Thoracic aorta (tissue), 2 donors: Measurements from ENCODE around the gene ATL2. TPM values are rescaled to one million over a fixed set of nuclear protein-coding genes. Genes with fewer than 3 reads are reported as not detected.

ENCODE experiments used
- ATAC-seq: fragments of 150-250 bp; one replicate; pipeline ENCODE4 v1.8.0; 2017; ENCODE audit warnings: low read depth; ENCODE audit not compliant: insufficient number of reproducible peaks, low FRiP score
- DNase-seq: peaks from one replicate; pipeline ENCODE4 v3.0.0-alpha.2; 2020; ENCODE audit warnings: low spot score
- H3K27ac ChIP-seq, 2 donors: fragments of 200-600 bp; sonication (generic); 1 replicate in 1 of 2; 2 replicates in 1 of 2; pipeline ENCODE4 v1.5.1; 2016; ENCODE audit warnings: mild to moderate bottlenecking in 2 of 2, moderate library complexity in 2 of 2
- H3K27me3 ChIP-seq: fragments of 200-600 bp; sonication (generic); replicated peaks from 2 replicates; pipeline ENCODE4 v1.6.0; 2016; ENCODE audit warnings: mild to moderate bottlenecking; ENCODE audit not compliant: insufficient read depth
- H3K36me3 ChIP-seq: fragments of 200-600 bp; sonication (generic); one replicate; pipeline ENCODE4 v1.5.1; 2016
- H3K4me1 ChIP-seq, 2 donors: fragments of 200-600 bp; sonication (generic); 1 replicate in 1 of 2; 2 replicates in 1 of 2; pipeline versions ENCODE4 v1.5.1 to v1.6.0; 2016; ENCODE audit warnings: low read depth in 2 of 2, mild to moderate bottlenecking in 1 of 2; ENCODE audit not compliant: control insufficient read depth in 1 of 2
- H3K4me3 ChIP-seq: fragments of 200-600 bp; sonication (generic); 2 replicates; pipeline ENCODE4 v1.5.1; 2016; ENCODE audit warnings: mild to moderate bottlenecking
- H3K9me3 ChIP-seq: fragments of 200-600 bp; sonication (generic); 2 replicates; pipeline ENCODE4 v1.5.1; 2016
- CTCF ChIP-seq: fragments of 200-600 bp; sonication (generic); IDR thresholded peaks from one replicate; pipeline ENCODE4 v1.5.1; 2019; ENCODE audit warnings: antibody characterized with exemption
- total RNA-seq, 2 donors: library from RNA; depleted of rRNA; stranded (reverse); fragments of >200 nt; gene quantifications; one replicate each; pipeline versions ENCODE4 v1.1.0 to v1.2.3, GENCODE V29; 2016

The ATL2 gene
- total RNA-seq, 2 donors from 2014 or later, result 22.7 to 71.0 TPM

GRCh38 chr2:38248255-38248654 lies 128.8 kb downstream of the ATL2 start:
- no peak for TF ChIP-seq CTCF
- DNase-seq (no peak), ATAC-seq (no peak)
- Histone ChIP-seq H3K4me3 (no peak overlapping the region), H3K27me3 (no peaks in the 10 kb centered on the region), H3K4me1 (no peaks in the 10 kb centered on the region), H3K36me3 (no peaks in the 10 kb centered on the region), H3K9me3 (no peaks in the 10 kb centered on the region), H3K27ac (no peak overlapping the region)

GRCh38 chr2:38246105-38246504 lies 131.0 kb downstream of the ATL2 start:
- Histone ChIP-seq H3K4me1 (no peaks in the 10 kb centered on the region), H3K36me3 (no peaks in the 10 kb centered on the region), H3K4me3 (no peak overlapping the region), H3K27ac (no peak overlapping the region), H3K9me3 (no peaks in the 10 kb centered on the region), H3K27me3 (no peaks in the 10 kb centered on the region)
- DNase-seq (no peak), ATAC-seq (no peak)
- no peak for TF ChIP-seq CTCF

GRCh38 chr2:38245114-38245641 lies 131.9 kb downstream of the ATL2 start:
- Histone ChIP-seq H3K27me3 (no peaks in the 10 kb centered on the region), H3K9me3 (no peaks in the 10 kb centered on the region), H3K4me1 (no peaks in the 10 kb centered on the region), H3K36me3 (no peaks in the 10 kb centered on the region), H3K4me3 (no peak overlapping the region), H3K27ac (no peak overlapping the region)
- ATAC-seq (no peak), DNase-seq (no peak)
- TF ChIP-seq CTCF, result no peak

GRCh38 chr2:38244301-38244700 lies 132.8 kb downstream of the ATL2 start:
- Histone ChIP-seq H3K36me3 (no peaks in the 10 kb centered on the region), H3K9me3 (no peaks in the 10 kb centered on the region), H3K27me3 (no peaks in the 10 kb centered on the region), H3K27ac (no peak overlapping the region), H3K4me3 (no peak overlapping the region), H3K4me1 (peaks cover 0 to 6% of the 10 kb centered on the region in 2 donors)
- no peak for TF ChIP-seq CTCF
- DNase-seq, result no peak
- no peak for ATAC-seq

Other genes starting within 250 kb of the ATL2 start
- gene HNRNPLL, start 225.7 kb upstream of the ATL2 start, total RNA-seq, result 10 to 100 TPM; 60.1 to 64.7 TPM